Thyroid gland (tissue), 4 donors: ENCODE measurements around the gene MMP20.

Experiments
- POLR2A ChIP-seq, 2 donors: fragments of 450-650 bp; IDR thresholded peaks; one replicate each; pipeline ENCODE4 v1.6.1; 2017; ENCODE audit warnings: antibody characterized with exemption in 2 of 2, mild to moderate bottlenecking in 2 of 2, moderate library complexity in 1 of 2
- TF ChIP-seq, protein P1 (sequence below), 6 experiments: fragments of 200-600 bp in 3 of 6; fragments of 450-650 bp in 3 of 6; sonication (generic) in 3 of 6; IDR thresholded peaks; one replicate each; pipeline ENCODE4 v1.5.1; 2016 to 2019; ENCODE audit warnings: antibody characterized with exemption in 6 of 6, mild to moderate bottlenecking in 2 of 6, inconsistent platforms in 1 of 6, moderate library complexity in 1 of 6

DNA sequence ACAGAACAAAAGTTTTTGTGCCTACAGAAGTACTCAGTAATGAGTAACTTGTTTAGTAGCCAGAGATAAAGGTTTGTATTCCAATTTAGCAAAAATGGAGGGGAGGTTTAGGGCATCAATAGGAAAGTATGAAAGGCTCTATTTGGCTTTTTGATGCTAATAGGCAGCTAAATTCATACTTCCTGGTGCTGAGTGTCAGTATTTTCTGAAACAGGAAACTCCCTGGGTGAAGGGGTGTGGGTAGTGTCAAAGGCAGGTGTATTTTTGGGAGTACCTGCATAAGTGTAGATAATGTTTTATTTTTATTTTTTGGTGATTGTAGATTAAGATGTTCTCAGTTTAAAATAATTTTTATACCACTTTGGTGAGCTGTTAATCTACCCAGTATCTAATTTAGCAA, 65.3 kb downstream of the MMP20 start:
- TF ChIP-seq, protein P1, sequence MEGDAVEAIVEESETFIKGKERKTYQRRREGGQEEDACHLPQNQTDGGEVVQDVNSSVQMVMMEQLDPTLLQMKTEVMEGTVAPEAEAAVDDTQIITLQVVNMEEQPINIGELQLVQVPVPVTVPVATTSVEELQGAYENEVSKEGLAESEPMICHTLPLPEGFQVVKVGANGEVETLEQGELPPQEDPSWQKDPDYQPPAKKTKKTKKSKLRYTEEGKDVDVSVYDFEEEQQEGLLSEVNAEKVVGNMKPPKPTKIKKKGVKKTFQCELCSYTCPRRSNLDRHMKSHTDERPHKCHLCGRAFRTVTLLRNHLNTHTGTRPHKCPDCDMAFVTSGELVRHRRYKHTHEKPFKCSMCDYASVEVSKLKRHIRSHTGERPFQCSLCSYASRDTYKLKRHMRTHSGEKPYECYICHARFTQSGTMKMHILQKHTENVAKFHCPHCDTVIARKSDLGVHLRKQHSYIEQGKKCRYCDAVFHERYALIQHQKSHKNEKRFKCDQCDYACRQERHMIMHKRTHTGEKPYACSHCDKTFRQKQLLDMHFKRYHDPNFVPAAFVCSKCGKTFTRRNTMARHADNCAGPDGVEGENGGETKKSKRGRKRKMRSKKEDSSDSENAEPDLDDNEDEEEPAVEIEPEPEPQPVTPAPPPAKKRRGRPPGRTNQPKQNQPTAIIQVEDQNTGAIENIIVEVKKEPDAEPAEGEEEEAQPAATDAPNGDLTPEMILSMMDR (IDR thresholded peaks at IDR 0.05), result no peak
- TF ChIP-seq POLR2A (IDR thresholded peaks at IDR 0.05), result no peak
